Adipose tissue (tissue), 3 donors: ENCODE measurements around the gene PIP5K1B. TPM values are rescaled to one million over a fixed set of nuclear protein-coding genes. Genes with fewer than 3 reads are reported as not detected.
"Not testable (repeated sequence)": the region's sequence is repeated elsewhere in the genome, so short reads cannot be mapped to it uniquely, and the experiment has no call there.

ENCODE experiments used
- H3K27ac ChIP-seq: one replicate; pipeline ENCODE4 v1.5.1; 2013; ENCODE audit warnings: low read depth, low read length
- WGBS, 3 donors: extraction: QIAGEN DNeasy Blood & Tissue Kit; methylation state at CpG; one replicate each; pipeline ENCODE4 v1.1.7; 2013; 5-methylcytosine and 5-hydroxymethylcytosine counted together
- polyA plus RNA-seq, 3 donors: library from polyadenylated mRNA; stranded (reverse); fragments of 200-250 nt; gene quantifications; one replicate each; pipeline ENCODE4 v1.2.3, GENCODE V29; 2013
- donor health status: healthy with polysubstance abuse.
- donor health status: Bipolar disorder and iron deficiency.
- donor health status: healthy.

PIP5K1B gene
- polyA plus RNA-seq, 3 donors: 0.67 to 4.3 (median 2.0) TPM

- H3K27ac ChIP-seq: no peak overlapping the region
- WGBS, 3 donors: 91 to 93% (median 92%) methylated on average over 3 of the region's 3 CpGs
Measured at GRCh38 chr9:68978501-68978900, 273.5 kb downstream of the PIP5K1B start.

- H3K27ac ChIP-seq: no peak overlapping the region
- WGBS, 3 donors: 55 to 66% (median 64%) methylated on average over 9 of the region's 9 CpGs
Measured at GRCh38 chr9:68979538-68980314, 274.7 kb downstream of the PIP5K1B start.

GRCh38 chr9:68980341-68980914, 275.4 kb downstream of the PIP5K1B start:
- no peak overlapping the region for H3K27ac ChIP-seq
- WGBS, 3 donors: 49 to 79% (median 72%) methylated on average over 3 of the region's 3 CpGs

- no peak overlapping the region for H3K27ac ChIP-seq
- WGBS, 3 donors: 29 to 30% (median 29%) methylated on average over 6 of the region's 6 CpGs
Measured at GRCh38 chr9:68981789-68982188, 276.7 kb downstream of the PIP5K1B start.

- no peak overlapping the region for H3K27ac ChIP-seq
Measured at GRCh38 chr9:68983008-68983411, 278.0 kb downstream of the PIP5K1B start.

GRCh38 chr9:68983522-68984424, 278.7 kb downstream of the PIP5K1B start:
- H3K27ac ChIP-seq: no peak overlapping the region
- 75 to 81% (median 79%) methylated on average over 3 of the region's 3 CpGs for WGBS, 3 donors

- H3K27ac ChIP-seq: not testable (repeated sequence)
- WGBS, 3 donors: 95 to 96% (median 96%) methylated on average over 7 of the region's 7 CpGs
Measured at GRCh38 chr9:68986949-68987348, 281.9 kb downstream of the PIP5K1B start.

GRCh38 chr9:68991457-68991856, 286.4 kb downstream of the PIP5K1B start:
- WGBS, 3 donors: 75 to 91% (median 84%) methylated on average over 9 of the region's 9 CpGs
- no peak overlapping the region for H3K27ac ChIP-seq

- H3K27ac ChIP-seq: no peak overlapping the region
- WGBS, 3 donors: 49 to 77% (median 50%) methylated on average over 3 of the region's 3 CpGs
Measured at GRCh38 chr9:68995776-68996175, 290.7 kb downstream of the PIP5K1B start.

- H3K27ac ChIP-seq: no peak overlapping the region
- WGBS, 3 donors: 60 to 88% (median 65%) methylated on average over 5 of the region's 5 CpGs
Measured at GRCh38 chr9:68996462-68996861, 291.4 kb downstream of the PIP5K1B start.

- H3K27ac ChIP-seq: no peak overlapping the region
- WGBS, 3 donors: 58 to 80% (median 73%) methylated on average over 3 of the region's 3 CpGs
Measured at GRCh38 chr9:68997666-68998065, 292.6 kb downstream of the PIP5K1B start.

- no peak overlapping the region for H3K27ac ChIP-seq
- 56 to 58% (median 56%) methylated on average over 4 of the region's 4 CpGs for WGBS, 3 donors
Measured at GRCh38 chr9:68998385-68998784, 293.3 kb downstream of the PIP5K1B start.

GRCh38 chr9:68998812-68999211, 293.8 kb downstream of the PIP5K1B start:
- H3K27ac ChIP-seq: no peak overlapping the region
- 48 to 68% (median 56%) methylated on average over 5 of the region's 5 CpGs for WGBS, 3 donors

GRCh38 chr9:68999393-69000105, 294.5 kb downstream of the PIP5K1B start:
- H3K27ac ChIP-seq: no peak overlapping the region
- 30 to 38% (median 34%) methylated on average over 10 of the region's 10 CpGs for WGBS, 3 donors

GRCh38 chr9:69001921-69002320, 296.9 kb downstream of the PIP5K1B start:
- 68 to 71% (median 70%) methylated on average over 8 of the region's 8 CpGs for WGBS, 3 donors
- H3K27ac ChIP-seq: no peak overlapping the region

GRCh38 chr9:69003051-69003450, 298.0 kb downstream of the PIP5K1B start:
- no peak overlapping the region for H3K27ac ChIP-seq
- WGBS, 3 donors: 76 to 78% (median 77%) methylated on average over 8 of the region's 8 CpGs

- H3K27ac ChIP-seq: no peak overlapping the region
- WGBS, 3 donors: 60 to 63% (median 63%) methylated on average over 2 of the region's 2 CpGs
Measured at GRCh38 chr9:69004836-69005235, 299.8 kb downstream of the PIP5K1B start.

GRCh38 chr9:69009708-69010107, 304.7 kb downstream of the PIP5K1B start:
- no peak overlapping the region for H3K27ac ChIP-seq
- 69 to 82% (median 72%) methylated on average over 1 of the region's 1 CpG for WGBS, 3 donors
